Rectal smooth muscle tissue (tissue), 1 donor: ENCODE data around the gene LRRC56.

ENCODE experiments used
- H3K27ac ChIP-seq: one replicate; pipeline ENCODE4 v1.7.0; 2013; ENCODE audit warnings: low read depth, low read length, inconsistent platforms
- H3K27me3 ChIP-seq: one replicate; pipeline ENCODE4 v1.7.0; 2013; ENCODE audit warnings: low read length; ENCODE audit not compliant: control insufficient read depth, insufficient read depth
- H3K36me3 ChIP-seq: one replicate; pipeline ENCODE4 v1.7.0; 2013; ENCODE audit warnings: low read length; ENCODE audit not compliant: control insufficient read depth, insufficient read depth
- H3K4me1 ChIP-seq: one replicate; pipeline ENCODE4 v1.7.0; 2013; ENCODE audit warnings: low read length; ENCODE audit not compliant: control insufficient read depth, insufficient read depth
- H3K4me3 ChIP-seq: one replicate; pipeline ENCODE4 v1.7.0; 2013; ENCODE audit warnings: low read length
- H3K9ac ChIP-seq: one replicate; pipeline ENCODE4 v1.7.0; 2013; ENCODE audit warnings: low read length

The LRRC56 gene

GRCh38 chr11:555227-555779 lies 18.0 kb downstream of the LRRC56 start:
- Histone ChIP-seq H3K9ac (no peak overlapping the region), H3K27ac (no peak overlapping the region), H3K4me1 (peaks cover 2% of the 10 kb centered on the region), H3K4me3 (peak overlapping the region; percentile 36), H3K27me3 (peaks cover 33% of the 10 kb centered on the region), H3K36me3 (no peaks in the 10 kb centered on the region)

- Histone ChIP-seq H3K9ac (no peak overlapping the region), H3K27me3 (peaks cover 33% of the 10 kb centered on the region), H3K36me3 (no peaks in the 10 kb centered on the region), H3K27ac (no peak overlapping the region), H3K4me3 (no peak overlapping the region), H3K4me1 (peaks cover 2% of the 10 kb centered on the region)
Observed at GRCh38 chr11:555780-556661, 18.7 kb downstream of the LRRC56 start.

GRCh38 chr11:556662-557256 lies 19.4 kb downstream of the LRRC56 start:
- no peaks in the 10 kb centered on the region for H3K36me3 ChIP-seq
- H3K4me1 ChIP-seq = peaks cover 2% of the 10 kb centered on the region
- H3K4me3 ChIP-seq = no peak overlapping the region
- H3K27me3 ChIP-seq = peaks cover 33% of the 10 kb centered on the region
- no peak overlapping the region for H3K9ac ChIP-seq
- no peak overlapping the region for H3K27ac ChIP-seq

GRCh38 chr11:557328-558132 lies 20.2 kb downstream of the LRRC56 start:
- H3K4me1 ChIP-seq = peaks cover 2% of the 10 kb centered on the region
- no peak overlapping the region for H3K27ac ChIP-seq
- peaks cover 31% of the 10 kb centered on the region for H3K27me3 ChIP-seq
- no peak overlapping the region for H3K9ac ChIP-seq
- H3K36me3 ChIP-seq = no peaks in the 10 kb centered on the region
- H3K4me3 ChIP-seq = no peak overlapping the region

GRCh38 chr11:558503-558902 lies 21.2 kb downstream of the LRRC56 start:
- Histone ChIP-seq H3K27ac (no peak overlapping the region), H3K27me3 (peaks cover 23% of the 10 kb centered on the region), H3K4me3 (no peak overlapping the region), H3K9ac (no peak overlapping the region), H3K36me3 (no peaks in the 10 kb centered on the region), H3K4me1 (peaks cover 2% of the 10 kb centered on the region)

- Histone ChIP-seq H3K27ac (no peak overlapping the region), H3K27me3 (peaks cover 17% of the 10 kb centered on the region), H3K4me1 (peaks cover 2% of the 10 kb centered on the region), H3K4me3 (no peak overlapping the region), H3K36me3 (no peaks in the 10 kb centered on the region), H3K9ac (no peak overlapping the region)
Observed at GRCh38 chr11:559020-559620, 21.8 kb downstream of the LRRC56 start.

GRCh38 chr11:559712-560304 lies 22.5 kb downstream of the LRRC56 start:
- H3K36me3 ChIP-seq = no peaks in the 10 kb centered on the region
- peaks cover 12% of the 10 kb centered on the region for H3K27me3 ChIP-seq
- peak overlapping the region; percentile 24 for H3K9ac ChIP-seq
- peak overlapping the region; percentile 40 for H3K27ac ChIP-seq
- H3K4me3 ChIP-seq = peak overlapping the region; percentile 65
- peaks cover 2% of the 10 kb centered on the region for H3K4me1 ChIP-seq

- H3K27me3 ChIP-seq = peaks cover 12% of the 10 kb centered on the region
- H3K9ac ChIP-seq = peak within 1 kb of the TSS; percentile 71
- H3K36me3 ChIP-seq = no peaks in the 10 kb centered on the region
- H3K4me3 ChIP-seq = peak within 1 kb of the TSS; percentile 72
- peaks cover 2% of the 10 kb centered on the region for H3K4me1 ChIP-seq
- peak within 1 kb of the TSS; percentile 40 for H3K27ac ChIP-seq
Observed at GRCh38 chr11:560305-561147, 23.2 kb downstream of the LRRC56 start, which contains the start of the genes LMNTD2 and RASSF7. TSS of gene LMNTD2 (minus strand) at chr11:560738. CDS start at chr11:560716, 22 bp downstream. TSS of gene RASSF7 (plus strand) at chr11:560970. CDS start at chr11:561769, 799 bp downstream.

- Histone ChIP-seq H3K9ac (peak overlapping the region; percentile 71), H3K4me3 (peak overlapping the region; percentile 72), H3K4me1 (peaks cover 2% of the 10 kb centered on the region), H3K27me3 (peaks cover 7% of the 10 kb centered on the region), H3K27ac (no peak overlapping the region), H3K36me3 (no peaks in the 10 kb centered on the region)
Observed at GRCh38 chr11:561148-562003, 24.0 kb downstream of the LRRC56 start.

- Histone ChIP-seq H3K4me3 (peak overlapping the region; percentile 72), H3K27ac (no peak overlapping the region), H3K4me1 (peaks cover 2% of the 10 kb centered on the region), H3K27me3 (peaks cover 2% of the 10 kb centered on the region), H3K36me3 (no peaks in the 10 kb centered on the region), H3K9ac (no peak overlapping the region)
Observed at GRCh38 chr11:562046-562645, 24.8 kb downstream of the LRRC56 start.
